ENCODE results near the gene PRRT1. TPM values are rescaled to one million over a fixed set of nuclear protein-coding genes. Genes with fewer than 3 reads are reported as not detected.
A peak's percentile ranks its signal among the peaks of the same experiment; 100 is the strongest.

Gene PRRT1
- polyA plus RNA-seq, 1 donor (not counting 4 experiments of a cell fraction or from before 2014, with no cell fraction given), result 0.09 TPM

DNA sequence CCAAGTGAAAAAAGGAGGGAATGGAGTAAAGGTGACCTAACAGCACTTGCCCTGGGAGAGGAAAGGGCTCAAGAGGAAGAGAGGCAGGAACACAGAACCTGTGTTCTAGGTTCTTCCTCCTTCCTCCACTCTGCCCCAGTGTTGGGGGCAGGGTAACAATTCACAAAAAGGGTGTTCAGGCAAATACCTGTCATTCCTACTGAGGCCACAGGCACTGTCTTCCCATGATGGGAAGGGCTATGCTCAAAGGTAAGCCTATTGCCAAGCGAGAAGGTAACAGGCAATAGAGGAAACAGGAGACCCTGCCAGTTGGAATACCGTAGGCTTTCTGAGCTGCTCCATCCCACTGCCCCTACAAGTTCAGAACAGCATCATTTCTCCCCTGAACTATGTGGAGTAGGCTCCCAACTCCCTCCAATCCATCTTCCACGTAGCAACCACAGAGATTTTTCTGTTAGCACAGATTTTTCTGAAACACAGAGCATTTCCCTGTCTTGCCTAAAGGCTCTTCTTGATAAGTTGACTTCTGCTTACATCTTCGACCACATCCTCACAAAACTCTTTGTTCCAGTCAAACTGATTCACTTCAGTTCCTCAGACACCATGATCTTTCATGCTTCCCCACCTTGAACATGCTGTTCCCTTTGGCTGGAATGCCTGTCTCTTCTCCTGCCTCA is 21.4 kb upstream of the PRRT1 start:
- H3K36me3 ChIP-seq (ENCODE audit: control insufficient read depth in 2 of 2, extremely low read depth in 1 of 2, insufficient read depth in 2 of 2, low read length in 2 of 2), result peaks cover 14 to 15% of the 10 kb centered on the region in 2 experiments
- dilution Hi-C loops (cut with MboI; ENCODE audit: extremely low pct_ligation_motif_present, low sequenced_read_pairs), result no loop called here
- TF ChIP-seq, protein P1, sequence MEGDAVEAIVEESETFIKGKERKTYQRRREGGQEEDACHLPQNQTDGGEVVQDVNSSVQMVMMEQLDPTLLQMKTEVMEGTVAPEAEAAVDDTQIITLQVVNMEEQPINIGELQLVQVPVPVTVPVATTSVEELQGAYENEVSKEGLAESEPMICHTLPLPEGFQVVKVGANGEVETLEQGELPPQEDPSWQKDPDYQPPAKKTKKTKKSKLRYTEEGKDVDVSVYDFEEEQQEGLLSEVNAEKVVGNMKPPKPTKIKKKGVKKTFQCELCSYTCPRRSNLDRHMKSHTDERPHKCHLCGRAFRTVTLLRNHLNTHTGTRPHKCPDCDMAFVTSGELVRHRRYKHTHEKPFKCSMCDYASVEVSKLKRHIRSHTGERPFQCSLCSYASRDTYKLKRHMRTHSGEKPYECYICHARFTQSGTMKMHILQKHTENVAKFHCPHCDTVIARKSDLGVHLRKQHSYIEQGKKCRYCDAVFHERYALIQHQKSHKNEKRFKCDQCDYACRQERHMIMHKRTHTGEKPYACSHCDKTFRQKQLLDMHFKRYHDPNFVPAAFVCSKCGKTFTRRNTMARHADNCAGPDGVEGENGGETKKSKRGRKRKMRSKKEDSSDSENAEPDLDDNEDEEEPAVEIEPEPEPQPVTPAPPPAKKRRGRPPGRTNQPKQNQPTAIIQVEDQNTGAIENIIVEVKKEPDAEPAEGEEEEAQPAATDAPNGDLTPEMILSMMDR (optimal IDR thresholded peaks at IDR 0.05 in 1 of 3, IDR thresholded peaks at IDR 0.05 in 1 of 3, conservative IDR thresholded peaks at IDR 0.05 in 1 of 3; ENCODE audit: extremely low read depth in 1 of 3, insufficient read depth in 2 of 3, low read length in 3 of 3), result no peak
- TF ChIP-seq EZH2 (IDR thresholded peaks at IDR 0.05; ENCODE audit: low read length), result no peak
- peaks cover 22% of the 10 kb centered on the region for H3K79me2 ChIP-seq (ENCODE audit: control insufficient read depth, insufficient read depth, low read length)
- H3K4me1 ChIP-seq (ENCODE audit: control insufficient read depth, extremely low read depth, insufficient read depth, low read length), result peaks cover 42% of the 10 kb centered on the region
- no peaks in the 10 kb centered on the region for H3K9me3 ChIP-seq (ENCODE audit: control insufficient read depth, low read depth, low read length)
- FAIRE-seq (no peak), DNase-seq (ENCODE audit: low read depth, low spot score) (no peak)
- no peak overlapping the region for H3K9ac ChIP-seq (ENCODE audit: control insufficient read depth, extremely low read depth, insufficient read depth, low read length)
- no peaks in the 10 kb centered on the region for H4K20me1 ChIP-seq (ENCODE audit: control insufficient read depth, extremely low read depth, insufficient read depth, low read length)
- H3K27ac ChIP-seq (ENCODE audit: control insufficient read depth, insufficient read depth, low read length), result no peak overlapping the region
- no peaks in the 10 kb centered on the region for H3K9me1 ChIP-seq (ENCODE audit: control insufficient read depth, extremely low read depth, insufficient read depth, low read length)
- H3K27me3 ChIP-seq (ENCODE audit: control insufficient read depth, extremely low read depth, insufficient read depth, low read length), result no peaks in the 10 kb centered on the region
- H2AFZ ChIP-seq (ENCODE audit: control insufficient read depth, low read length), result no peak overlapping the region
- no peak overlapping the region for H3K4me3 ChIP-seq (ENCODE audit: control insufficient read depth in 2 of 3, extremely low read depth in 1 of 3, insufficient read depth in 2 of 3, low read depth in 1 of 3, low read length in 3 of 3)
- peak overlapping the region; percentile 37 for H3K4me2 ChIP-seq (ENCODE audit: control insufficient read depth, extremely low read depth, insufficient read depth, low read depth, low read length)

DNA sequence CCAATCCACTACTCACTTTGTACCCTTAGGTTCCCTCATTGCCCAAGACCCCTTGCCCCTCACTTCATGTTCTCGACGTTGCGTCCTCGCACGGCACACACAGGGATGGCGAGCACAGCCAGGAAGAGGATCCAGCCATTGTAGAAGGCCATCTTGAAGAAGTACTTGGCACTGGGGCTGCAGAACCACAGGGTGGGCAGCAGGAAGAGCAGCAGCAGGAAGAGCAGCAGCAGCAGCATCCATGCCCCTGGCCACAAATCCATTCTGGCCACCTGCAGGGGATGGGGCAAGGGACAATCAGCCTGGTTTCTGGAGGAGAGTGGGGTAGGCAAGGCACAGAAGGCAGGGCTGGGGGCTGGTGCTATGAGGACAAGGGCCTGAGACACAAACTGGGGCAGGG is 19.5 kb upstream of the PRRT1 start:
- Histone ChIP-seq H3K27ac (ENCODE audit: control insufficient read depth, insufficient read depth, low read length) (no peak overlapping the region), H3K9me3 (ENCODE audit: control insufficient read depth, low read depth, low read length) (no peaks in the 10 kb centered on the region), H3K79me2 (ENCODE audit: control insufficient read depth, insufficient read depth, low read length) (peaks cover 22% of the 10 kb centered on the region), H2AFZ (ENCODE audit: control insufficient read depth, low read length) (no peak overlapping the region), H3K4me3 (ENCODE audit: control insufficient read depth in 2 of 3, extremely low read depth in 1 of 3, insufficient read depth in 2 of 3, low read depth in 1 of 3, low read length in 3 of 3) (no peak overlapping the region), H4K20me1 (ENCODE audit: control insufficient read depth, extremely low read depth, insufficient read depth, low read length) (no peaks in the 10 kb centered on the region), H3K4me2 (ENCODE audit: control insufficient read depth, extremely low read depth, insufficient read depth, low read depth, low read length) (no peak overlapping the region), H3K4me1 (ENCODE audit: control insufficient read depth, extremely low read depth, insufficient read depth, low read length) (peaks cover 30% of the 10 kb centered on the region), H3K9ac (ENCODE audit: control insufficient read depth, extremely low read depth, insufficient read depth, low read length) (no peak overlapping the region), H3K36me3 (ENCODE audit: control insufficient read depth in 2 of 2, extremely low read depth in 1 of 2, insufficient read depth in 2 of 2, low read length in 2 of 2) (peaks cover 20 to 22% of the 10 kb centered on the region in 2 experiments), H3K27me3 (ENCODE audit: control insufficient read depth, extremely low read depth, insufficient read depth, low read length) (no peaks in the 10 kb centered on the region), H3K9me1 (ENCODE audit: control insufficient read depth, extremely low read depth, insufficient read depth, low read length) (no peaks in the 10 kb centered on the region)
- DNase-seq (ENCODE audit: low read depth, low spot score) (no peak), FAIRE-seq (no peak)
- dilution Hi-C loops (cut with MboI; ENCODE audit: extremely low pct_ligation_motif_present, low sequenced_read_pairs), result no loop called here
- TF ChIP-seq, protein P1 (optimal IDR thresholded peaks at IDR 0.05 in 1 of 3, IDR thresholded peaks at IDR 0.05 in 1 of 3, conservative IDR thresholded peaks at IDR 0.05 in 1 of 3; ENCODE audit: extremely low read depth in 1 of 3, insufficient read depth in 2 of 3, low read length in 3 of 3), result no peak
- TF ChIP-seq EZH2 (IDR thresholded peaks at IDR 0.05; ENCODE audit: low read length), result no peak
